K562 (cell line): ENCODE data around the gene SCRN1. TPM values are rescaled to one million over a fixed set of nuclear protein-coding genes. Genes with fewer than 3 reads are reported as not detected.

Source experiments
- FOXP1 ChIP-seq: sonication (generic); formaldehyde crosslinking; IDR thresholded peaks from 2 replicates; pipeline ENCODE4 v1.8.0; 2022; ENCODE audit warnings: mild to moderate bottlenecking, missing genetic modification reagents
- ZNF830 ChIP-seq: fragments of 250-450 bp; sonication (Bioruptor Pico); IDR thresholded peaks from 2 replicates; pipeline ENCODE4 v1.5.0; 2021; ENCODE audit warnings: mild to moderate bottlenecking
- polyA plus RNA-seq, 8 experiments: library from polyadenylated mRNA; depleted of rRNA in 4 of 8; stranded (reverse) in 5 of 8; unstranded in 3 of 8; fragments of >200 nt; fragmentation: Nextera tagmentation in 2 of 8; fragmentation: Illumina TruSeq in 1 of 8; extraction: Ambion mirVana in 2 of 8; extraction: Trizol in 1 of 8; gene quantifications; 2 replicates each; pipeline versions ENCODE4 v1.2.1 to v1.2.3, GENCODE V29; 2011 to 2014; ENCODE audit warnings: inconsistent platforms in 1 of 8, missing spikeins in 1 of 8
- total RNA-seq, 7 experiments: library from RNA; depleted of rRNA in 6 of 7; stranded (reverse); fragments of >200 nt in 6 of 7; fragmentation: Illumina TruSeq in 2 of 7; extraction: Trizol in 2 of 7; gene quantifications; 2 replicates each; pipeline versions ENCODE4 v1.2.1 to v1.2.3, GENCODE V29; 2011 to 2021; ENCODE audit warnings: low replicate concordance in 1 of 7
- TF ChIP-seq, protein P1 (sequence below): fragments of 450-650 bp; IDR thresholded peaks from 2 replicates; pipeline ENCODE4 v1.6.1; 2016; ENCODE audit warnings: low read depth

SCRN1 gene
- total and polyA plus RNA-seq, 9 of the 15 experiments (the other 6 are each of a cell fraction or from before 2014, with no cell fraction given), result 0.13 to 1.4 (median 0.20) TPM

DNA sequence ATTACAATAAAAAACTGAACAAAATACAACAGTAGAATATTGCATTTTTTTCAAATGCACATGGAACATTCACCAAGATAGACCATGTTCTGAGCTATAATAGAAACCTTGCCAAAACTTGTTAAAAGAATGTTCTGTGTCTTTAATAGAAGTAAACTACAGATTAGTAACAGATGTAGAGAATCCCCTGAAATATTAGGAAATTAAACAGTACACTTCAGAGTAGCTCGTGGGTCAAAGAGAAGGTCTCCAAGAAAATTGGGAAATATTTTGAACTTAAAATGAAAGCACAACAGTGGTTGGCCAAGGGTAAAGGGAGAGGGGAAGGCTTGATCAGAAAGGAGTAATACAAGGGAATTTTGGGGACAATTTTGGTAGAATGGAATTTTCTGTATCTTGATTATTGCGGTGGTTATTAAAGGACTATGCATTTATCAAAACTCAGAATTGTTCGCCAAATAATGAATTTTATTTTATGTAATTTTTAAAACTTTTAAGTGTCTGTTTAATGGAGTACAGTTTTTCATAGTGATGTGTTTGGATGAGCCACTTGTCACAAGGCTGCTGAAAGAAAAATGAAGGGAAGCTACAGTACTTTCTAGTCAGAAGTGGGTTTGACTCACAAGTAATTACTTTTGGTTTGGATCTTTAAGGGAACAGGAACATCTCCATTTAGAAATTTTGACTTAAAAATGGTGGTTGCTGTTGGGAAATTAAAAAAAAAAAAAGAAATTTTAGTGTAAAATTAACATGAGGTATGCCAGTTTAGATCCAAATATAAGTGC lies 48.8 kb upstream of the SCRN1 start (continued):
- TF ChIP-seq, protein P1, sequence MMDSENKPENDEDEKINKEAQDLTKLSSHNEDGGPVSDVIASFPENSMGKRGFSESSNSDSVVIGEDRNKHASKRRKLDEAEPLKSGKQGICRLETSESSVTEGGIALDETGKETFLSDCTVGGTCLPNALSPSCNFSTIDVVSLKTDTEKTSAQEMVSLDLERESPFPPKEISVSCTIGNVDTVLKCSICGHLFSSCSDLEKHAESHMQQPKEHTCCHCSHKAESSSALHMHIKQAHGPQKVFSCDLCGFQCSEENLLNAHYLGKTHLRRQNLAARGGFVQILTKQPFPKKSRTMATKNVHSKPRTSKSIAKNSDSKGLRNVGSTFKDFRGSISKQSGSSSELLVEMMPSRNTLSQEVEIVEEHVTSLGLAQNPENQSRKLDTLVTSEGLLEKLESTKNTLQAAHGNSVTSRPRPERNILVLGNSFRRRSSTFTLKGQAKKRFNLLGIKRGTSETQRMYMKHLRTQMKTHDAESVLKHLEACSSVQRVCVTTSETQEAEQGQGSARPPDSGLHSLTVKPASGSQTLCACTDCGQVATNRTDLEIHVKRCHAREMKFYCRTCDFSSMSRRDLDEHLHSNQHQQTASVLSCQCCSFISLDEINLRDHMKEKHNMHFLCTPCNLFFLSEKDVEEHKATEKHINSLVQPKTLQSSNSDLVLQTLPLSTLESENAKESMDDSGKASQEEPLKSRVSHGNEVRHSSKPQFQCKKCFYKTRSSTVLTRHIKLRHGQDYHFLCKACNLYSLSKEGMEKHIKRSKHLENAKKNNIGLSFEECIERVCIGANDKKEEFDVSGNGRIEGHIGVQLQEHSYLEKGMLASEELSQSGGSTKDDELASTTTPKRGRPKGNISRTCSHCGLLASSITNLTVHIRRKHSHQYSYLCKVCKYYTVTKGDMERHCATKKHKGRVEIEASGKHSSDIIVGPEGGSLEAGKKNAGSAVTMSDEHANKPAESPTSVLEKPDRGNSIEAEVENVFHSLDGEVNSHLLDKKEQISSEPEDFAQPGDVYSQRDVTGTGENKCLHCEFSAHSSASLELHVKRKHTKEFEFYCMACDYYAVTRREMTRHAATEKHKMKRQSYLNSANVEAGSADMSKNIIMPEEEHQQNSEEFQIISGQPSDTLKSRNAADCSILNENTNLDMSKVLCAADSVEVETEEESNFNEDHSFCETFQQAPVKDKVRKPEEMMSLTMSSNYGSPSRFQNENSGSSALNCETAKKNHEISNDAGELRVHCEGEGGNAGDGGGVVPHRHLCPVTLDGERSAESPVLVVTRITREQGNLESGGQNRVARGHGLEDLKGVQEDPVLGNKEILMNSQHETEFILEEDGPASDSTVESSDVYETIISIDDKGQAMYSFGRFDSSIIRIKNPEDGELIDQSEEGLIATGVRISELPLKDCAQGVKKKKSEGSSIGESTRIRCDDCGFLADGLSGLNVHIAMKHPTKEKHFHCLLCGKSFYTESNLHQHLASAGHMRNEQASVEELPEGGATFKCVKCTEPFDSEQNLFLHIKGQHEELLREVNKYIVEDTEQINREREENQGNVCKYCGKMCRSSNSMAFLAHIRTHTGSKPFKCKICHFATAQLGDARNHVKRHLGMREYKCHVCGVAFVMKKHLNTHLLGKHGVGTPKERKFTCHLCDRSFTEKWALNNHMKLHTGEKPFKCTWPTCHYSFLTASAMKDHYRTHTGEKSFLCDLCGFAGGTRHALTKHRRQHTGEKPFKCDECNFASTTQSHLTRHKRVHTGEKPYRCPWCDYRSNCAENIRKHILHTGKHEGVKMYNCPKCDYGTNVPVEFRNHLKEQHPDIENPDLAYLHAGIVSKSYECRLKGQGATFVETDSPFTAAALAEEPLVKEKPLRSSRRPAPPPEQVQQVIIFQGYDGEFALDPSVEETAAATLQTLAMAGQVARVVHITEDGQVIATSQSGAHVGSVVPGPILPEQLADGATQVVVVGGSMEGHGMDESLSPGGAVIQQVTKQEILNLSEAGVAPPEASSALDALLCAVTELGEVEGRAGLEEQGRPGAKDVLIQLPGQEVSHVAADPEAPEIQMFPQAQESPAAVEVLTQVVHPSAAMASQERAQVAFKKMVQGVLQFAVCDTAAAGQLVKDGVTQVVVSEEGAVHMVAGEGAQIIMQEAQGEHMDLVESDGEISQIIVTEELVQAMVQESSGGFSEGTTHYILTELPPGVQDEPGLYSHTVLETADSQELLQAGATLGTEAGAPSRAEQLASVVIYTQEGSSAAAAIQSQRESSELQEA, result no peak
- TF ChIP-seq FOXP1 (CRISPR knock-in tag), result no peak
- no peak for TF ChIP-seq ZNF830 (CRISPR knock-in tag)
